SK-N-SH treated with all-trans-retinoic acid at 6 μM for 48 hours (cell line): ENCODE data around the gene DGKG.

ENCODE experiments used
- ATAC-seq: fragments of 200-7000 bp; cut with Tn5 transposase; 3 replicates; pipeline ENCODE4 v1.9.1; 2020; ENCODE audit warnings: mild to moderate bottlenecking, moderate library complexity
- ARNTL ChIP-seq: fragments of 450-650 bp; formaldehyde crosslinking; IDR thresholded peaks from 2 replicates; pipeline ENCODE4 v1.5.0; 2020; ENCODE audit warnings: low read depth, mild to moderate bottlenecking, moderate library complexity, borderline replicate concordance
- BACH2 ChIP-seq: fragments of 250-450 bp; sonication (Bioruptor Pico); IDR thresholded peaks from 2 replicates; pipeline ENCODE4 v1.9.0; 2021; ENCODE audit warnings: mild to moderate bottlenecking, borderline replicate concordance
- CREB5 ChIP-seq: fragments of 250-450 bp; sonication (Bioruptor Pico); IDR thresholded peaks from 2 replicates; pipeline ENCODE4 v1.5.1; 2020; ENCODE audit warnings: low read depth, mild to moderate bottlenecking, moderate library complexity
- CSDC2 ChIP-seq: fragments of 250-450 bp; sonication (Bioruptor Pico); IDR thresholded peaks from 2 replicates; pipeline ENCODE4 v1.5.0; 2020; ENCODE audit warnings: mild to moderate bottlenecking, moderate library complexity
- ESRRG ChIP-seq: fragments of 250-450 bp; sonication (Bioruptor Pico); IDR thresholded peaks from 2 replicates; pipeline ENCODE4 v1.6.1; 2021; ENCODE audit warnings: mild to moderate bottlenecking
- GLIS3 ChIP-seq: fragments of 250-450 bp; sonication (Bioruptor Pico); IDR thresholded peaks from 2 replicates; pipeline ENCODE4 v1.5.0; 2020; ENCODE audit warnings: mild to moderate bottlenecking, moderate library complexity
- ISL1 ChIP-seq: fragments of 250-450 bp; sonication (Bioruptor Pico); IDR thresholded peaks from 2 replicates; pipeline ENCODE4 v2.1.2; 2022; ENCODE audit warnings: mild to moderate bottlenecking, moderate library complexity
- PATZ1 ChIP-seq: fragments of 250-450 bp; sonication (Bioruptor Pico); IDR thresholded peaks from 2 replicates; pipeline ENCODE4 v1.8.0; 2020; ENCODE audit warnings: mild to moderate bottlenecking, moderate library complexity, borderline replicate concordance
- POU6F1 ChIP-seq: fragments of 250-450 bp; sonication (Bioruptor Pico); IDR thresholded peaks from 2 replicates; pipeline ENCODE4 v1.8.0; 2021; ENCODE audit warnings: low read depth, mild to moderate bottlenecking, moderate library complexity, borderline replicate concordance
- PPARA ChIP-seq: fragments of 250-450 bp; sonication (Bioruptor Pico); IDR thresholded peaks from 2 replicates; pipeline ENCODE4 v1.5.0; 2020; ENCODE audit warnings: mild to moderate bottlenecking, borderline replicate concordance
- RARB ChIP-seq: fragments of 250-450 bp; sonication (Bioruptor Pico); IDR thresholded peaks from 2 replicates; pipeline ENCODE4 v1.8.0; 2021; ENCODE audit warnings: mild to moderate bottlenecking, moderate library complexity
- SNAI2 ChIP-seq: fragments of 250-450 bp; sonication (Bioruptor Pico); IDR thresholded peaks from 2 replicates; pipeline ENCODE4 v1.5.0; 2020; ENCODE audit warnings: mild to moderate bottlenecking, moderate library complexity
- TOX ChIP-seq: fragments of 250-450 bp; sonication (Bioruptor Pico); IDR thresholded peaks from 2 replicates; pipeline ENCODE4 v1.8.0; 2021; ENCODE audit warnings: mild to moderate bottlenecking, moderate library complexity, borderline replicate concordance
- ZC3H10 ChIP-seq: fragments of 250-450 bp; sonication (Bioruptor Pico); IDR thresholded peaks from 2 replicates; pipeline ENCODE4 v1.5.1; 2021; ENCODE audit warnings: mild to moderate bottlenecking, moderate library complexity
- ZFP3 ChIP-seq: fragments of 250-450 bp; sonication (Bioruptor Pico); IDR thresholded peaks from 2 replicates; pipeline ENCODE4 v1.5.0; 2020; ENCODE audit warnings: mild to moderate bottlenecking, moderate library complexity
- ZFP30 ChIP-seq: fragments of 450-650 bp; formaldehyde crosslinking; IDR thresholded peaks from 2 replicates; pipeline ENCODE4 v1.5.0; 2022; ENCODE audit warnings: mild to moderate bottlenecking, moderate library complexity
- ZNF565 ChIP-seq: fragments of 450-650 bp; formaldehyde crosslinking; conservative IDR thresholded peaks from 2 replicates; pipeline ENCODE4 v1.5.0; 2020; ENCODE audit warnings: low read depth, mild to moderate bottlenecking, moderate library complexity
- ZNF70 ChIP-seq: fragments of 450-650 bp; formaldehyde crosslinking; IDR thresholded peaks from 2 replicates; pipeline ENCODE4 v1.5.0; 2020; ENCODE audit warnings: mild to moderate bottlenecking, moderate library complexity

Gene DGKG

GRCh38 chr3:186401556-186401955 is 39.5 kb upstream of the DGKG start:
- no peak for ATAC-seq
- no peak for TF ChIP-seq POU6F1 (CRISPR knock-in tag)
- no peak for TF ChIP-seq SNAI2
- no peak for TF ChIP-seq ZFP3
- no peak for TF ChIP-seq ZNF70 (CRISPR knock-in tag)
- no peak for TF ChIP-seq RARB (CRISPR knock-in tag)
- no peak for TF ChIP-seq BACH2 (CRISPR knock-in tag)
- TF ChIP-seq PATZ1 (CRISPR knock-in tag), result no peak

DNA sequence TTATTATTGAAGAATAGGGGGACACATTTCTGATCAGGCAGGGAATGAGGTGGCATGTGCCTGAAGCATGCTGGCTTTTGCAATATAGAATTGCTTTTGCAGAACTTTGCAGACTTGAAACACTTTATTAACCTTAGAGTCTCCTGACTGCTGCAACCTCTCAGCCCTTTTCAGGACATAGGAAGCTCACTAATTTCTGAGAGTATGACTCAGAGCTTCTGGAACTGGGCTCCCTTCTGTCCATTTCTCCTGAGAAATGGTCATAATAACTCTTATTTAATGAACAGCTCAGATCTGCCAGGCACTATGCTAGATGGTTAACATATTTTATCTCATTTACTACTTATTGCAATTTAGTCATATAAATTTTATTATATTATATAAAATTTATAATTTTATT is 38.6 kb upstream of the DGKG start:
- TF ChIP-seq ISL1 (CRISPR knock-in tag) (peak; percentile 62), PPARA (CRISPR knock-in tag) (no peak), CREB5 (CRISPR knock-in tag) (0 out of 2 replicates have a peak, but pooled peaks have one; percentile 17)
- peak; percentile 83 for ATAC-seq

DNA sequence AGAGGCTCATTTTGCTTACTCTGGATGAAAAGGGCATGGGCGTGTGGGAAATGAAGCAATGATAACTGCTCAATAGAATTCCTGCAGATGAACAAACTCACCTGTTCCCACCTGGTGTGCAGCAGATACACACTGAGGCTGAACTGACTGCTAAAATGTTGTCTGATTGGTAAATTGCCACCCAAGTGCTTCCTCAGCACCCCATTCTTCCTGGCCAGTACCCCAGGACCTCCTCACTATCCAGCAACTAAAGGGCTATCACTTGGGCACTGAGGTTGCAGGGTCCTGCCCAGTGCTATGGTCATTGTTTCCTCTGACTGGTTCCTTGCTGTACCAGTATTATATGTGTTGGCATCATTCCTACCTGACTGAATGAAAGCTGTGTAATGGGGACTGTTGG is 38.0 kb upstream of the DGKG start:
- no peak for TF ChIP-seq PPARA (CRISPR knock-in tag)
- no peak for TF ChIP-seq ARNTL (CRISPR knock-in tag)
- no peak for TF ChIP-seq GLIS3 (CRISPR knock-in tag)
- no peak for TF ChIP-seq ZNF70 (CRISPR knock-in tag)
- no peak for TF ChIP-seq TOX (CRISPR knock-in tag)
- no peak for TF ChIP-seq CSDC2
- TF ChIP-seq BACH2 (CRISPR knock-in tag), result no peak
- TF ChIP-seq SNAI2, result no peak
- no peak for TF ChIP-seq ISL1 (CRISPR knock-in tag)
- no peak for TF ChIP-seq CREB5 (CRISPR knock-in tag)
- TF ChIP-seq POU6F1 (CRISPR knock-in tag), result no peak
- no peak for TF ChIP-seq ZNF565 (CRISPR knock-in tag)
- ATAC-seq, result no peak

DNA sequence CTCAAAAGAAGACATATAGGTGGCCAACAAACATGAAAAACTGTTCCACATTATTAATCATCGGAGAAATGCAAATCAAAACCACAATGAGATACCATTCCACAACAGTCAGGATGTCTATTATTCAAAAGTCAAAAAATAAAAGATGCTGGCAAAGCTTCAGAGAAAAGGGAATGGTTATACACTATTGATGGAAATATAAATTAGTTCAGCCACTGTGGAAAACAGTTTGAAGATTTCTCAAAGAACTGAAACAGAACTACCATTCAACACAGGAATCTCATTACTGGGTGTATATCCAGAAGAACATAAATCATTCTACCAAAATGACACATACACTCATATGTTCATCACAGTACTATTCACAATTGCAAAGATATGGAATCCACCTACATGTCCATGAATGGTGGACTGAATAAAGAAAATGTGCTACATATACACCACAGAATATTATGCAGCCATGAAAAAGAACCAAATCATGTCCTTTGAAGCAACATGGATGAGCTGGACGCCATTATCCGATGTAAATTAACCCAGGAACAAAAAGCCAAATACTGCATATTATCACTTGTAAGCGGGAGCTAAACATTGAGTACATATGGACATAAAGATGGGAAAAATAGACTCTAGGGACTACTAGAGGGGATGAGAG is 32.7 kb upstream of the DGKG start:
- no peak for ATAC-seq
- no peak for TF ChIP-seq PPARA (CRISPR knock-in tag)
- TF ChIP-seq GLIS3 (CRISPR knock-in tag), result no peak

DNA sequence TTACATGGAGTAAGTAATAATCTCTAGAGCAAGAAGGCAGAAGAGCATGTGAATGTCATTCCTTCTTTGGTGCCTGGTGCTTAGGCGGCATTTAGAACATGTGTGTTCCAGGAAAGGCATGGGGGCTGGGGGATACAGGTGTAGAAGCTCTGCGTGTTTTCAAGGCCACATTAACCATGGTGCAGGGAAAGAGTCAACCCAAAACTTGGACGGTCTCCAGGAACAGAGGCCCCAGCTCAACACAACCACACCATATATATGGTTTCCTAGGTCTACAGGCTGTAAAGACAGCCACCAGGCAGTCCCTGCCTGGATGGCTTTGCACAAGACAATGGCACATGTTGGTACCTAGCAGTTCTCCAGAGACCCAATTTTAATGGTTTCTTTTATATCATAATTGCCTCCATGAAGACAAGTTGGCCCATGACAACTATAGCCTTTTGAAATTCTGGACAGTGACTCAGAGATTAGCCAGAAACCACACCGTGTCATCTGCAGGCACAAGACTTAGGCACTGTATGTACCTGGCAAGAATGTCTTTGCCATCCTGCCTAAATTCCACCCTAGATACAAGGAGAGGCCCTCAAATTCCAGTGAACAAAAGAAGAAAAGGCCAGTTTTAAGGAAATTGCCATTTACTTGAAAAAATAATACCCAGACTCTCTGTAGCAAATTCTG is 25.0 kb upstream of the DGKG start:
- ATAC-seq, result no peak
- TF ChIP-seq ZNF70 (CRISPR knock-in tag) (no peak), ESRRG (CRISPR knock-in tag) (no peak), CSDC2 (no peak), ZFP30 (CRISPR knock-in tag) (no peak), ISL1 (CRISPR knock-in tag) (no peak), POU6F1 (CRISPR knock-in tag) (no peak), ZC3H10 (CRISPR knock-in tag) (no peak), BACH2 (CRISPR knock-in tag) (no peak), PATZ1 (CRISPR knock-in tag) (no peak)
